AG04449 (cell line): ENCODE measurements around the gene JADE3.
A peak's percentile ranks its signal among the peaks of the same experiment; 100 is the strongest.

ENCODE experiments used
- CTCF ChIA-PET: fragments of 350-600 bp; formaldehyde crosslinking; extraction: SDS; loops from one replicate; lab custom pipeline; 2021; ENCODE audit warnings: antibody characterized with exemption; lab: Yijun Ruan, JAX
- POLR2A ChIA-PET: fragments of 400-600, 350-600 bp; formaldehyde crosslinking; extraction: SDS; loops from one replicate; lab custom pipeline; 2020; ENCODE audit warnings: antibody characterized with exemption, inconsistent platforms; lab: Yijun Ruan, JAX
- DNase-seq: peaks from one replicate; pipeline ENCODE4 v3.0.0-alpha.2; 2010; ENCODE audit warnings: low read depth, low spot score
- H3K4me3 ChIP-seq: 2 replicates; pipeline ENCODE4 v1.5.1; 2011; ENCODE audit warnings: low read depth, mild to moderate bottlenecking, control low read depth, low read length
- TF ChIP-seq, protein P1 (sequence below): IDR thresholded peaks from one replicate; pipeline ENCODE4 v1.5.1; 2011; ENCODE audit warnings: mild to moderate bottlenecking, moderate library complexity, low read length, control low read depth, inconsistent platforms; ENCODE audit not compliant: insufficient read depth; ENCODE audit errors: missing control alignments

Gene JADE3

GRCh38 chrX:46978341-46979291 lies 66.4 kb downstream of the JADE3 start:
- POLR2A ChIA-PET: no interaction called here
- no peak for DNase-seq
- CTCF ChIA-PET: interaction anchor here (0.8 to 1.7 kb wide), 8 partner anchors 11 to 65 kb away, joined by 3 to 6 read pairs (median 4); no protein-coding TSS in a partner anchor
- TF ChIP-seq, protein P1, sequence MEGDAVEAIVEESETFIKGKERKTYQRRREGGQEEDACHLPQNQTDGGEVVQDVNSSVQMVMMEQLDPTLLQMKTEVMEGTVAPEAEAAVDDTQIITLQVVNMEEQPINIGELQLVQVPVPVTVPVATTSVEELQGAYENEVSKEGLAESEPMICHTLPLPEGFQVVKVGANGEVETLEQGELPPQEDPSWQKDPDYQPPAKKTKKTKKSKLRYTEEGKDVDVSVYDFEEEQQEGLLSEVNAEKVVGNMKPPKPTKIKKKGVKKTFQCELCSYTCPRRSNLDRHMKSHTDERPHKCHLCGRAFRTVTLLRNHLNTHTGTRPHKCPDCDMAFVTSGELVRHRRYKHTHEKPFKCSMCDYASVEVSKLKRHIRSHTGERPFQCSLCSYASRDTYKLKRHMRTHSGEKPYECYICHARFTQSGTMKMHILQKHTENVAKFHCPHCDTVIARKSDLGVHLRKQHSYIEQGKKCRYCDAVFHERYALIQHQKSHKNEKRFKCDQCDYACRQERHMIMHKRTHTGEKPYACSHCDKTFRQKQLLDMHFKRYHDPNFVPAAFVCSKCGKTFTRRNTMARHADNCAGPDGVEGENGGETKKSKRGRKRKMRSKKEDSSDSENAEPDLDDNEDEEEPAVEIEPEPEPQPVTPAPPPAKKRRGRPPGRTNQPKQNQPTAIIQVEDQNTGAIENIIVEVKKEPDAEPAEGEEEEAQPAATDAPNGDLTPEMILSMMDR: peak; percentile 55
- H3K4me3 ChIP-seq: no peak overlapping the region

DNA sequence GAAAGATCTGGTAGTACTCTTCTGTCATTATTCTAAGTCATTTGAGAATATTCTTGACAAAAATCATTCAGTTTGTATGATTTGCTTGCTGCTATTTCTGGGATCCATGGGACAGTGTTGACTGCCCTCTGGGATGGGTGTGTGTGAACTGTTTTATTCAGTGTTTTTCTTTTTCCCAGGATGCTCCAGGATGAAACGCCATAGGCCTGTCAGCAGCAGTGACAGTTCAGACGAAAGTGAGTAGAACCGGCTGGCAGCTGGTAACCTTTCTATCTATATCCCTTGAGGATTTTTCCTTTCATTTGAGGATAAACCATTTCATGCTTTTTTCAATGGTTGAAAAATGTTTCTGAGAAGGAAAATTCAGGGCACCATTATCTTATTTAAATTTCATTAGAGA lies 72.5 kb downstream of the JADE3 start:
- DNase-seq: no peak
- CTCF ChIA-PET: no interaction called here
- TF ChIP-seq, protein P1: no peak
- no peak overlapping the region for H3K4me3 ChIP-seq
- POLR2A ChIA-PET: no interaction called here

GRCh38 chrX:46989548-46989947 lies 77.3 kb downstream of the JADE3 start:
- H3K4me3 ChIP-seq: no peak overlapping the region
- POLR2A ChIA-PET: no interaction called here
- CTCF ChIA-PET: interaction anchor here (1.1 kb wide), 1 partner anchor 11 kb away, joined by 4 read pairs; no protein-coding TSS in a partner anchor
- no peak for DNase-seq
- TF ChIP-seq, protein P1: no peak

DNA sequence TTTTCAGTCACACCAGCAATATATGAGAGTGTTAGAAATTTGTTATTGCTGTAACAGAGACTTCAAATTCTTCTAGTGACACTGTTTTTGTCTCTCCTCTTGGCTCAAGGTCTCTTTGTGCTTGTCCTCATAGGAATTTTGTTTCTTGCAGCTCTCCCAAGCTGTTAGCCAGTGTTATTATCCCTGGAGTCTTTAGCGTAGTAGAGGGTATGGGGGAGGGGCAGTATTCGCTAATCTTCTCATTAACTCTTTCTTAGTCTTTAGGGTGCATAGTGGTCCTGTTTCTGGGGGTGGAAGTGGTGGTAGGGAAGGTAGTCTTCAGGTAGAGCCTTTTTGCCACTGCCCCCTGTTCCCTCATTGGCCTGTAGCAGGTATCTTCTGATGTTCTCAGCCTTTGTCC lies 79.4 kb downstream of the JADE3 start:
- ChIA-PET POLR2A (no interaction called here), CTCF (no interaction called here)
- TF ChIP-seq, protein P1: no peak
- no peak for DNase-seq
- no peak overlapping the region for H3K4me3 ChIP-seq

GRCh38 chrX:46992070-46992469 lies 79.8 kb downstream of the JADE3 start:
- ChIA-PET POLR2A (no interaction called here), CTCF (no interaction called here)
- DNase-seq: no peak
- no peak overlapping the region for H3K4me3 ChIP-seq
- TF ChIP-seq, protein P1: no peak

- no peak overlapping the region for H3K4me3 ChIP-seq
- ChIA-PET CTCF (interaction anchor here (1.1 to 1.2 kb wide), 2 partner anchors 16 to 90 kb away, joined by 3 to 6 read pairs; no protein-coding TSS in a partner anchor), POLR2A (no interaction called here)
- DNase-seq: no peak
- TF ChIP-seq, protein P1: no peak
Observed at GRCh38 chrX:46994096-46994495, 81.9 kb downstream of the JADE3 start.
